Stimulated activated CD8-positive, alpha-beta memory T cell treated with anti-CD3 and anti-CD28 coated beads, Interleukin-15, amount 100 ng/mL, for 1 hour (primary cell): ENCODE measurements around the gene AP1S3.
"Not testable (repeated sequence)": the region's sequence is repeated elsewhere in the genome, so short reads cannot be mapped to it uniquely, and the experiment has no call there.

Experiments used
- DNase-seq: peaks from one replicate; pipeline ENCODE4 v3.0.0-alpha.2; 2020; ENCODE audit warnings: low read depth

The AP1S3 gene

DNA sequence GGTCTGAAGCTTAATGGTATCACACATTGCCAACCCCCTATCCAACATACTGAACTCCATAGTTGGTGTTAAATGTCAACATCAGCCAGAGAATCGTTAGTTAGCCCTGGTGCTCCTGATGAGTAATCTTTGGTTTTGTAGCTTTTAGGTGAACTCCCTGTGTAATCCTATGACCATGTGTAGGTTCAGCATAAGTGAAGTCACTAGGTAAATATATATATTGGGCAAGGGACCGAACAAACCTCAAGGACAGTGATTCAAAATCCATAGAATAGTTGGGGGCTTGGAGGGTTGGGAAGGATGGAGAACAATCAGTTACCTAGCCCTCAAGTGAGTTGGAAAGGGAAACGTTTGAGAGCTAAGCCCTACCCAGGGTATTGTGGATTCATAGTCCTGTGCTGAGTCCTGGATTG is 16.0 kb upstream of the AP1S3 start:
- no peak for DNase-seq

DNA sequence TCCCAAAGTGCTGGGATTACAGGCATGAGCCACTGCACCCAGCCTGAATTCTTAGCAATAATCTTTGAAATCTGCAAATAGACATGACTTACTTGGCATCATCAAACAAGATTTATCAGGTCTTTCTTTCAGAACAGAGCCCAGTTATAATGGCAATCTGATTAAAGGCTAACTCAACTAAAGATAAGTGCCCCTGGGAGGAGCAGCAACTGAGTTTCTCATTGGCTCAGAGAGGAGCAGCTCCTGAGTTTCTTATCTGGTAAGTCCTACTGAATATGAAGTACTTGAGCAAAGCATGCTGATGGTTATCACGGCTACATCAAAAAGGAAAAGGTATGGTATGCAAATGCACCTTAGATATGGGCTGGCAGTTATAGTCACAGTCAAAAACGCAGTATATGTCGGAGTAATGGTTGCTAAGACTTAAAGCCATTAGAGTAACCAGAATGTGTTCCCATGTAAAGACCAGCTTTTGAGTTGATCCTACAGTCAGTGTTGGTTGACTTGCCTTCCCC is 15.0 kb upstream of the AP1S3 start:
- no peak for DNase-seq

DNA sequence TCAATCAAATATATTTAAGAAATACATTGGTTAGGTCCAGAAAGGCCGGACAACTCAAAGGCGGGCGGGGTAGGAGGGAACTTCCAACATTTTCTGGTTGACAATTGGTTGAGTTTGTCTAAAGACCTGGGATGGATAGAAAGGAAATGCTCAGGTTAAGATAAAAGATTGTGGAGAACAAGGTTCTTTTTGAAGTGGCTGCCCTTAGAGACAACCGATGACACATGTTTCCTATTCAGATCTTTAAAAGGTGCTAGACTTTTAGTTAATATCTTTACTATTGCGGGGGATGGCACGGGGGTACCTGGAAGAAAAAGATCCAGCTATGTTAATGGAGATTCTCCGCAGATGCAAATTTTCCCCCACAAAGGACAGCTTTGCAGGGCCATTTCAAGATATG is 10.0 kb upstream of the AP1S3 start:
- no peak for DNase-seq

DNA sequence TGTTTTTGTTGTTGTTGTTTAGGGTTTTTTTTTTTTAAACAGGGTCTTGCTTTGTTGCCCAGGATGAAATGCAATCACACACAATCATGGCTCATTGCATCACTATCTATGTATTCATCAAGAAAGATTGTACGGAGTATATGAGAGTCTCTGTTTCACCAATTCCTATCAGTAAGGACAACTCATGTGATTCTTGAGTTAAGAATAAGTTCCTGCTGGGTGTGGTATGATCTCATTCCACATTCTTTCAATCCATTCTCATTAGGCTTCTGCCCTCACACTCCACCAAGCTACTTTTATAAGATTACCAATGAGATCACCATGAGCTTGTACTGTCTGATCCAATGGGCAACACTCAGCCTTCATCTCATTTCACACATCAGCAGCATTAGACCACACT is 9.1 kb upstream of the AP1S3 start:
- DNase-seq = no peak

DNA sequence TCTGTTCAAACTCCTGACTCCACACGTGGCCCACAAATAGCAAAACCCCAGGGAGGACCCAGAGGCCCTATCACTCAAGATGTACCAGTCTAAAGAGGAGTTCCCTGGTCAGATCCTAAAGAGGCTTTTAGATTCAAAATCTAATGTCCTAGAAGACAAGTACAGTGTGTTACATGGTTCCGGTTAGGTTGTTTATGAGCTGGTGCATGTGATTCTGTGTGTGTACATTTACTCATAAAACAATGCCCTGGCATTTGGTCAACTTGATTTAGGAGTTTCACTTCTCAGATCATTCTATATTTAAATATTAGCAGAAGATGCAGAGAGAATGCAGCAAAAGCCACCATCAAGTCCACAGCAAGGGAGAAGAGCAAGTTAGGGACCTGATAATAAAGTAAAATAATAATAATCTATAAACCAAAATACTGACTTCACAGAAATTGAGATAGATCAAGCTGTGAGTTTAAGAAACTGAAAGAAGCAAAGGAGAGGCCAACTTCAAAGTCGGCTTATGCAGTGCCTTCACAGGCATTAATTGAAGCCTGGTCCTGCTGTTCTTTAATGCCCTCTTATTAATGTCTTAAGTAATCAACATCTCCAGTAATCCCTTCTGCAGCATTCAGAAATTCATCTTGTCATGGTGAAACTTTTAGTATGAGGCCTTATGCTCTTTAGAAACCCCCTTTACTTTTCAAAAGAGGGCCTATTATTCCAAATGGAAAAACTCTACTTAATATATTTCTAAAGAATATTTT is 4.2 kb upstream of the AP1S3 start:
- no peak for DNase-seq

DNA sequence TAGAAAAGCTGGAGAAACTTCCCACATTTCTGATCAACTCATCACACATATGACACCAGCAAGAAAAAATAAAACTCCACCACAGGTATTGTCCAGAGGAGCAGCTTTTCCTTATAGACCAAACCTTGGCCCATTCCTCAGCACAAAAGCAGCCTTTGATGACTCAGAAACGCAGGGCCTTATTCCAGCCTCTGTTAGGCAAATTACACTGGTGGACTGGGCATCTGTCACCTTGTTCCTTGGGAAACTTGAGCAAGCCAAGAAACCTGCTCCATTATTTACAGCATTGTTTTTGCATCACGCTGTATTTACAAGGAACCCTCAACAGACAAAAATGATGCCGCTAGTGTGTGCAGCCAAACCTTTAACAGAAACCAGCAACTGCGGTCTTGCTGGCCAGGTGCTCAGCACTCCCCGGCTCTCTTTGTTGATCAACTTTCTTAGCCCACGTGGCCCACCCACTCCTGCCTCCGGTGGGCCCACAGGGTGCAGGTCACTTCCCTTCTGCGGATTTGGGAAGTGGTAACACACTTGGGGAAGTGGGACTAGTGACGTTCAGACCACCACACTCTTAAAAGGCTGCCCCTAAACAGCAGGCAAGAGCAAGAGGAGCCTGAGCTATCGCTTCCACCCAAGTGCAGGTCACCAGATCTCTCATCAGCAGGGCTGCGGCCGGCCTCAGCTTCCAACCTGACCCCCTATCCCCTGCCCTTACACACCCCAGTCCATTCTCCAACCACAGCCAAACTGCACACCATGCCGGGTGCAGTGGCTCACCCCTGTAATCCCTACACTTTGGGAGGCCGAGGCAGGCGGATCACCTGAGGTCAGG is 1.5 kb downstream of the AP1S3 start:
- no peak for DNase-seq

DNA sequence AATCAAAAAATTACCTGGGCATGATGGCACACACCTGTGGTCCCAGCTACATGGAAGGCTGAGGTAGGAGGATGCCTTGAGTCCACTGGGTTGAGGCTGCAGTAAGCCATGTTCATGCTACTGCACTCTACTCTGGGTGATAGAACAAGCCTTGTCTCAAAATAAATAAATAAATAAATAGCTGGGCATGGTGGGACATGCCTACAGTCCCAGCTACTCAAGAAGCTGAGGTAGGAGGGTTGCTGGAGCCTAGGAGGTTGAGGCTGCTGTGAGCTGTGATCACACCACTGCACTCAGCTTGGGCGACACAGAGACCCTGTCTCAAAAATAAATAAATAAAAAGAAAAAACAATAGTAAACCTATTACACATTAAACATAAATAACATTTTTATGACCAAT is 3.0 kb downstream of the AP1S3 start:
- no peak for DNase-seq

DNA sequence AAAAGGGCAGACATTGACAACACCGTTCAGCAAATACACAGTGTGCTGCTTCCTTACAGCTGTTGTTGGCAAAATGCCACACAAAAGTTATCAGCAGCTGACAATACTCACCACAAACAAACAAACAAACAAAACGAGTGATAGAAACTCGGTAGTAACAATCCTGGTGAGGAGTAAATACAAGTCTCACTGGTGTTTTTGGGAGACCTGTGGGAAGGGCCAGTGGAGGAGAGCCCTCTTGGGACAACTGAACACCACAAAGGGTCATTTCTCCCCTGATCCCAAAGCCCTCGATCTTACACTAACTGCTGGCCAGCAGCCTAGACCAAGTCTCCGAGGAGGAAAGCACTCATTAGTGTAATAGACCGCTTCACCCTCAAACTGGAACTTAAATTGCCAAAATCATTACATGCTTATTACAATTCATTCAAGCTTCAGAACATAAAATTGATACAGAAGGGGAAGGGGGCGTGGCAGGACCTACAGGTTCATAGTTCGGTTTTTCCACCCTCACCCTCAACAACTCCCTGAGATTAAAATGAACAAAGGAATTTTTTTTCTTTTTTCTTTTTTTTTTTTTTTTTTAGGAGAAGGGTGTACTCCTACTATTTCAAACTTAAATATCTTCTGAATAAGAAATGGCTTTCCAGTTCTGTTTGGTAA is 5.0 kb downstream of the AP1S3 start:
- no peak for DNase-seq

DNA sequence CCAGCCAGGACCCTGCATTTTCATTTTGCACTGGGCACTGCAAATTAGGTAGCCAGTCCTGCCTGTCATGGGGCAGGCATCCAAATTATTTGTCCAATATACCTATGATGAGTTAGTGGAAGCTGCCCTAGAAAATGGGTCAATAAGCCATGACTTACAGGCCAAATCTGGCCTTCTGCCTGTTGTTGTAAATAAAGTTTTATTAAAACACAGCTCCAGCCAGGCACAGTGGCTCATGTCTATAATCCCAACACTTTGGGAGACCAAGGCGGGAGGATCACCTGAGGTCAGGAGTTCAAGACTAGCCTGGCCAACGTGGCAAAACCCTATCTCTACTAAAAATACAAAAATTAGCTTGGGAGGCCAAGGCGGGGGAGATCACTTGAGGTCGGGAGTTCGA is 8.3 kb downstream of the AP1S3 start:
- DNase-seq = no peak

DNA sequence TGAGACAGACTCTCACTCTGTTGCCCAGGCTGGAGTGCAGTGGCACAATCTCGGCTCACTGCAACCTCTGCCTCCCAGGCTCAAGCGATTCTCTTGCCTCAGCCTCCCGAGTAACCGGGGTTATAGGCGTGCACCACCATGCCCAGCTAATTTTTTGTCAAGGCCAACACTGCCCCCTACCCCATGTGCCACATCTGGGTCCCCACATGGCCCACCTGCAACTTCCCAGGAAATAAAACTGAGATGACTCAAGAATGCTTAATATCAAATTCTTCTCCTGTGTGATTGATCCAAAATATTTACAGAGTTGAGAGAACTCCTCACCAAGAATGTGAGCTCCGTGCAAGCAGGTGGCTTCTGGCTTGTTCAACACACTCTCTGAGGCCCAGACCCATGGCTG is 9.1 kb downstream of the AP1S3 start:
- no peak for DNase-seq

DNA sequence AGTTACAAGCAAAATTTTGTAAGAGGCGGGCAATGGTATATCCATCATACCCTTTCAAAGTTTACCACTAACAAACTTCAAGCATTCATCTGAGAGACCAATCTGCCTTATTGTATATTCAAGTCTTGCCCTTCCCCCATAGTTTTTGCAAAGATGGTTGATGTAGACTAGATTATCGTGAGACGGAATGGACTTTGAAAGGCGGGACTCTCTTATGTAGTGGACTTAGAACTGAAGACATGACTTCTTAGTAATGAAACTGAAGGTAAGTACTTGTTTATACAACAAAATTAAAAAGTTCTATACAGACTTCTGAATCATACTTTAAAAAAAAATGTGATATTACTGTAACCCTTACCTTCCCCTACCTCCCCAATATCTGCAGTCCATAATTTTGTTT is 10.4 kb downstream of the AP1S3 start:
- no peak for DNase-seq

DNA sequence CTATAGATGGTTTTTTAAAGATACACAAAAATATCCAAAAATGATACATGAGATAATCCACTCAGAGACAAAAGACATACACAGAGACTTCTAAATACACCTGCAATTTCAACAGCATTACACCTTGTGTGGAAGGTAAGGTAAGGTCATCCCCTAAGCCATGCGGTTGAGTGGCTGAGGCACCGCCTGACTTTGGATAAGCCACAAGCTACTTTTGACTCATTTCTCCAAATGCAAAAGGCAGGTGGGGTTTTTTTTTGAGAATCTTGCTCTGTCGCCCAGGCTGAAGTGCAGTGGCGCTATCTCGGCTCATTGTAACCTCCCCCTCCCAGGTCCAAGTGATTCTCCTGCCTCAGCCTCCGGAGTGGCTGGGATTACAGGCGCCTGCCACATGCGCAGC is 13.1 kb downstream of the AP1S3 start:
- DNase-seq = no peak

DNA sequence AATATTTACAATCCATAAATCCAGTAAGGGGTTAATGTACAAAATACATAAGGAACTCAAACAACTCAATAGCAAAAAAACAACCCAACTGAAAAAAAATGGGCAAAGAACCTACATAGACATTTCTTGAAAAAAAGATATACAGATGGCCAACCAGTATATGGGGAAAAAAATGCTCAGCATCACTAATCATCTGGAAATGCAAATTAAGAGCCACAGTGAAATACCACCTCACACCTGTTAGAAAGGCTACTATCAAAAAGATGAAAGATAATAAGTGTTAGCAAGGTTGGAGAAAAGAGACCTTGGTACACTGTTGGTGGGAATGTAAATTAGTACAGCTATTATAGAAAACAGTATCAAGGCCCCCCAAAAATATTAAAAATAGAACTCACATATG is 14.6 kb downstream of the AP1S3 start:
- DNase-seq = no peak

DNA sequence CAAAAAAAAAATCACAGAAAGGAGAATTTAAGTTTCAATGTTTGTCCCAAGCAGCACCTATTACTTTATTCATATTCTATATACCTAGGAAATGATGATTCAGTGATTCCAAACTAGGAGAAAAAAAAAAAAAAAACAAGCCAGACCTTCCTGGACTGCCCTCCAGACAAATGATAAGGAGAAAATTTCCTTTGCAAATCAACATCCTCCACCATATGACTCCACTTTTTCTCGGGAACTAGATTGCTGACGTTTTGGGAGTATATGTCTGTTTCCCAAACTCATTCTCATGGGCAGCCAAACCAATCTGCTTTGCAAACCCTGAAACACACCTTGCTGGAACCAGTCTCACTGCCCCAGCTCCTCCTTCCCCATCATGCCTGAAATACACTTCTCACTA is 16.8 kb downstream of the AP1S3 start:
- DNase-seq = no peak

DNA sequence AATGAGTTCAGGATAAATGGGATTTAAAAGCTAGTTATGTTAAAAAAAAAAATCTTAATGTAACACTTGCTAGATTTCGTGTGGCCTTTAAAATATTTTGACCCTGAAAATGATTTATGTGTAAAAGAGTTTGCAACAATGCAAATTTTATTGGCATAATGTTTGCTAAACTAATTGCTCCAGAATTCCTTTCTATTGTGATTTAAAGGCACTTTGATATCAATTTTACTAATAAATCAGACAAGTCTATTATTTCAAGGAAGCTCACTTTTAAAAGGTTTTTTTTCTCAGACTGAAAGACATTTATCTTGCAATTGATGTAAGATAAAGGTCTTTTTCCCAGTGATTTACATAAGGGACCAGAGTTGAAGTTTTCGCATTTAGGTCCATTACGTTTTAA is 17.5 kb downstream of the AP1S3 start:
- DNase-seq = no peak

DNA sequence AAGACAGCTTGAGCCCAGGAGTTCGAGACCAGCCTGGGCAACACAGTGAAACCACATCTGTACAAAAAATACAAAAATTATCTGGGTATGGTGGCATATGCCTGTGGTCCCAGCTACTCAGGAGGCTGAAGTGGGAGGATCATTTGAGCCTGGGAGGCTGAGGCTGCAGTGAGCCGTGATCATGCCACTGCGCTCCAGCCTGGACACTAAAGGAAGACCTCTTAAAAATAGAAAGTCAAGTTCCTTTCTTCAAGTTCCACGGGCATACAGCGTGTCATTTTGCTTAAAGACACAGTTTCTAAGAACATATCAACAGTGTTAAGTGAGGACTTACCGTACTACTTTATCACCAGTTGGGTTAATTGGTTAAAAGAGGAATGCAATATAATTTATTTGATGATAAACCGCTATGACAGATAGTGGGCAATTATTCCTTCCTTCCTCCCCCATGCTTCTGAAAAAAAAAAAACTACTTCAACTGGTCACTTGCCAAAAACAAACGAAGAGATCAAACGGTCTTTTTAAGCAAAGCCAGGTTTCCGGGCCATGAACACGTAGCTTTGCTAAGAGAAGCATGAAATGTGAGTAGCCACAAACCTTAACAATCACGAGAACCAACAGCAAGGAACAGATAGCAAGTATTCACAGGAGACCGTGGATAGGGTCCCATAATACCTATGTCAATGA is 21.4 kb downstream of the AP1S3 start:
- DNase-seq = no peak

DNA sequence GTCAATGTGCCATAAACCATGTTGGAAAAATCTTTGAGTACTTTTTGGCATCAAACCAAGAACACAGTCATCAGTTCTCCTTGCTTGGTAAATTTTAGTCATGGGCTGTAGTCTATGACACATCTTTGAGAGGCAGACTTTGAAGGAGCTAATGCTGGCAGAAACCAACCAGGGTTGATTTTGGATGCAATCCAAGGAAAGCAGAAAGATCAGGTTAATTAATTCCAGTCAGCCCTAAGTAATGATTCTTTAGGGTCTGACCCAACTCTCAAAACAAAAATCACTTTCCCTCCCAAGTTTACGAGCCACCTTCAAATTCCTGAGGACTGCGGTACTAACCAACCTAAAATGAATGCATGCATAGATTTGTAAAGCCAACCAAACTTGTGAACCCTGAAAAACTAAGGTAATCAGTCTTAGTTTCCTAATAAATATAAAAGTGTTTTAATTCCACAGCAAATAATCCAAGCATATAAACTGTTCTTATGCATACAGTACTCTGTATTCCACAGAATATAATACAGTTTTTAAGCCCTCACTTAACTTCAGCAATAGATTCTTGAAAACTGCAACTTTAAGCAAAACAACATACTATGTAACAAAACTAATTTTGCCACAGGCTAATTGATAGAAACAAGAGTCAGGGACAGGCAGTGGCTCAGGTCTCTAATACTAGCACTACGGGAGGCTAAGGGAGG is 22.0 kb downstream of the AP1S3 start:
- DNase-seq = no peak

DNA sequence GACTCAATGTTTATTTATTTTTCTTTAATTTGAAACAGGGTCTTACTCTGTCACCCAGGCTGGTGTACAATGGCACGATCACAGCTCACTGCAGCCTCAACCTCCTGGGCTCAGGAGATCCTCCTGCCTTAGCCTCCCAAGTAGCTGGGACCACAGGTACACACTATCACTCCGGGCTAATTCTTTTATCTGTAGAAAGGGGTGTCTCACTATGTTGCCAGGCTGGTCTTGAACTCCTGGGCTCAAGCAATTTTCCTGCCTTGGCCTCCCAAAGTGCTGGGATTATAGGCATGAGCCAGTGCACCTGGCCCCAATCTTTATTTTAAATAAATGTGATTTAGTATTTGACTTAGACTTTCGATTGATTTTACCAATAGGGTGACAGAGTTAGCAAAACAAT is 22.6 kb downstream of the AP1S3 start:
- not testable (repeated sequence) for DNase-seq

DNA sequence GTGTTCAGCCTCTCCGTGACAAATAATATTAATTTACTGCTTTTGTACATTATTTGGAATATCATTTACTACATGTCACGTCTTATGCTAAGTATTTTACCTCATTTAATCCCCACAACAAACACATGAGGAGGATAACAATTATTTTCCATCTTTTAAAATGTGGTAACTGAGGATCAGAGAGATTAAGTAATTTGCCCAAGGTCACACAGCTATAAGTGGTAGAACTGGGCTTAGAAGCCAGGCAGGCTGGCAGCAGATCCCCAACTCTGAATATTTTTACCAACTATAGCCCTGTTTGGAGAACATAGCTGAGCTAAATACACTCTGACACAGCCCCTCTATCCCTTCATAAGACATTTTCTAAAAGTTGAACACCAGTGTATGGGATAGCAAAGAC is 24.1 kb downstream of the AP1S3 start:
- no peak for DNase-seq

DNA sequence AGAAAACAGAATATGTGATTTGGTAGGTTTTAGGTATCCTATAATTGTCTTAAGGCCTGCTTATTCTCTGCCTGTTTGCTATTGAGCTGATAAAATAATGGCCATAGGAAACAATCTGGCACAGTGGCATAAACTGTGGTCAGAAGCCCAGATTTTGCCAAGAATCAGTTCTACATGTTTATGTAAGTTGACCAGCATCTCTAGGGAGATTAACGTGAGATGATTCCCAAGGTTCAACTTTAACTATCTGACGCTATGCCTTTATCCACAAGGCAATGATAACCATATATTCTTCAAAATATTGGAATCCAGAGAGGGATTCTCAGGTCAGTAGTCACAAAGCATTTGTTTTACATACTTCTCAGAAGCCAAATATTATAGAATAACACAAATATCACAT is 25.6 kb downstream of the AP1S3 start:
- DNase-seq = no peak

DNA sequence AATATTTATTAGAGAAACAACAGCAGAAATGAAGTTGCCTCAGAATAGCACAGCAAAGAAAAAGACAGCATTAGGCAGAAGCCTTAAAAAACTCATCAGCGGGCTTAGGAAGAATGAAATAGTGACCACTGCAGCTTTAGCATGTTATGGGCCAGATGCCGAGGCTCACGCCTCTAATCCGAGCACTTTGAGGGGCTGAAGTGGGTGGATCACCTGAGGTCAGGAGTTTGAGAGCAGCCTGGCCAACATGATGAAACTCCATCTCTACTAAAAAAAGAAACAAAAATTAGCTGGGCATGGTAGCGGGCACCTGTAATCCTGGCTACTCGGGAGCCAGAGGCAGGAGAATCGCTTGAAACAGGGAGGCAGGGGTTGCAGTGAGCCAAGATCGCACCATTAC is 32.4 kb downstream of the AP1S3 start:
- no peak for DNase-seq

DNA sequence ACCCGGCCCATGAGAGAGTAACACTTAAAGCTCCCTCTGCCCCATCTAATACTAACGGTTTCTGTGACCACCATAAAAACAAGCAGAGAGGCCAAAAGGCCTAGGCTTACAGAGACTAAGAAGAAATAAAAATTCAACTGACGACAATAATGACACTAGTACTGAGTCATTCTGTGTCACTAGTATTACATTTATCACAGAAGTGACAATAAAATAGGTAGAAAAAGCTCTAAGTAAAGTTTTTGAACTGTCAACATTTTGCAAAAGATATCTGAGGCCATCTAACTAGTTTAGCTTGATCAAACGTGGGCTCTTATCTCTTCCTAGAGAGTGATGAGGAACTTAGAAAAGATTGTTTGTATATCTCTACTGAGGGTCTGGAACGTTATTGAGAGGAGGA is 35.6 kb downstream of the AP1S3 start:
- no peak for DNase-seq
